Left ventricle myocardium inferior (tissue), 1 donor: Measurements from ENCODE around the gene DGKD. TPM values are rescaled to one million over a fixed set of nuclear protein-coding genes. Genes with fewer than 3 reads are reported as not detected.

Source experiments
- DNase-seq: peaks from one replicate; pipeline ENCODE4 v3.0.0-alpha.2; 2020
- H3K27ac ChIP-seq: fragments of 200-600 bp; replicated peaks from 2 replicates; pipeline ENCODE4 v1.8.0; 2021
- H3K27me3 ChIP-seq: fragments of 200-600 bp; 2 replicates; pipeline ENCODE4 v1.8.0; 2021; ENCODE audit warnings: low read depth
- H3K36me3 ChIP-seq: fragments of 200-600 bp; 2 replicates; pipeline ENCODE4 v1.8.0; 2021
- H3K4me1 ChIP-seq: fragments of 200-600 bp; 2 replicates; pipeline ENCODE4 v1.8.0; 2021
- H3K4me3 ChIP-seq: fragments of 200-600 bp; 2 replicates; pipeline ENCODE4 v1.8.0; 2021; ENCODE audit warnings: mild to moderate bottlenecking, moderate library complexity
- H3K9me3 ChIP-seq: fragments of 200-600 bp; replicated peaks from 2 replicates; pipeline ENCODE4 v1.8.0; 2021
- CTCF ChIP-seq: fragments of 200-600 bp; IDR thresholded peaks from 2 replicates; pipeline ENCODE4 v1.8.0; 2021; ENCODE audit warnings: antibody characterized with exemption, mild to moderate bottlenecking, borderline replicate concordance
- intact Hi-C: fragments of 100-400 bp; cut with micrococcal nuclease; formaldehyde crosslinking; loops from one replicate; pipeline ENCODE4 v1.11.0; 2022
- total RNA-seq: library from RNA; stranded (reverse); fragmentation: NEBNext Ultra II Directional; extraction: Animal tissue kit (Norgen Biotek cat#: 25700); gene quantifications from one replicate; pipeline ENCODE4 v1.2.1, GENCODE V29; 2021
- donor health status: DM: no; HTN: yes; CAD: no; lungs with severe emphysema.

DGKD gene
- total RNA-seq, 1 donor from 2014 or later = 41.7 TPM

- no peak overlapping the region for H3K4me3 ChIP-seq
- peaks cover 80% of the 10 kb centered on the region for H3K36me3 ChIP-seq
- H3K4me1 ChIP-seq = no peaks in the 10 kb centered on the region
- DNase-seq = no peak
- TF ChIP-seq CTCF = no peak
- no peaks in the 10 kb centered on the region for H3K9me3 ChIP-seq
- intact Hi-C loops = no loop called here
- H3K27ac ChIP-seq = no peak overlapping the region
- no peaks in the 10 kb centered on the region for H3K27me3 ChIP-seq
Observed at GRCh38 chr2:233477548-233478433, 123.5 kb downstream of the DGKD start.

- H3K9me3 ChIP-seq = no peaks in the 10 kb centered on the region
- H3K4me3 ChIP-seq = no peak overlapping the region
- no peaks in the 10 kb centered on the region for H3K27me3 ChIP-seq
- no peak for TF ChIP-seq CTCF
- H3K36me3 ChIP-seq = peaks cover 94% of the 10 kb centered on the region
- intact Hi-C loops = no loop called here
- H3K27ac ChIP-seq = no peak overlapping the region
- no peak for DNase-seq
- H3K4me1 ChIP-seq = no peaks in the 10 kb centered on the region
Observed at GRCh38 chr2:233479616-233480489, 125.6 kb downstream of the DGKD start.

GRCh38 chr2:233480490-233481202 is 126.4 kb downstream of the DGKD start:
- intact Hi-C loops = no loop called here
- no peak for DNase-seq

GRCh38 chr2:233481368-233482142 is 127.3 kb downstream of the DGKD start:
- no peak overlapping the region for H3K4me3 ChIP-seq
- peaks cover 92% of the 10 kb centered on the region for H3K36me3 ChIP-seq
- no peaks in the 10 kb centered on the region for H3K27me3 ChIP-seq
- no peak for TF ChIP-seq CTCF
- intact Hi-C loops = no loop called here
- H3K9me3 ChIP-seq = no peaks in the 10 kb centered on the region
- no peak for DNase-seq
- peaks cover 5% of the 10 kb centered on the region for H3K4me1 ChIP-seq
- no peak overlapping the region for H3K27ac ChIP-seq

More at GRCh38 chr2:233480490-233481202, 126.4 kb downstream of the DGKD start:
- H3K4me3 ChIP-seq = no peak overlapping the region
- no peak for TF ChIP-seq CTCF
- peaks cover 97% of the 10 kb centered on the region for H3K36me3 ChIP-seq
- H3K4me1 ChIP-seq = no peaks in the 10 kb centered on the region
- no peaks in the 10 kb centered on the region for H3K9me3 ChIP-seq
- H3K27ac ChIP-seq = no peak overlapping the region
- H3K27me3 ChIP-seq = no peaks in the 10 kb centered on the region
